Measurements from ENCODE around the gene PLEKHA8.

GRCh38 chr7:30175636-30176147 is 147.5 kb downstream of the PLEKHA8 start:
- TF ChIP-seq POLR2A (IDR thresholded peaks at IDR 0.05) (no peak), CTCF (IDR thresholded peaks at IDR 0.05) (no peak)

All from right lobe of liver (tissue), 4 donors.